ENCODE results near the gene FBXO48.
"Not testable (repeated sequence)": the region's sequence is repeated elsewhere in the genome, so short reads cannot be mapped to it uniquely, and the experiment has no call there.

FBXO48 gene, protein sequence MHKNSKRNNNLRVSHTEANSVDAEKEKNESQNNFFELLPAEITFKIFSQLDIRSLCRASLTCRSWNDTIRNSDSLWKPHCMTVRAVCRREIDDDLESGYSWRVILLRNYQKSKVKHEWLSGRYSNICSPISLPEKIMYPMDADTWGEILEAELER

DNA sequence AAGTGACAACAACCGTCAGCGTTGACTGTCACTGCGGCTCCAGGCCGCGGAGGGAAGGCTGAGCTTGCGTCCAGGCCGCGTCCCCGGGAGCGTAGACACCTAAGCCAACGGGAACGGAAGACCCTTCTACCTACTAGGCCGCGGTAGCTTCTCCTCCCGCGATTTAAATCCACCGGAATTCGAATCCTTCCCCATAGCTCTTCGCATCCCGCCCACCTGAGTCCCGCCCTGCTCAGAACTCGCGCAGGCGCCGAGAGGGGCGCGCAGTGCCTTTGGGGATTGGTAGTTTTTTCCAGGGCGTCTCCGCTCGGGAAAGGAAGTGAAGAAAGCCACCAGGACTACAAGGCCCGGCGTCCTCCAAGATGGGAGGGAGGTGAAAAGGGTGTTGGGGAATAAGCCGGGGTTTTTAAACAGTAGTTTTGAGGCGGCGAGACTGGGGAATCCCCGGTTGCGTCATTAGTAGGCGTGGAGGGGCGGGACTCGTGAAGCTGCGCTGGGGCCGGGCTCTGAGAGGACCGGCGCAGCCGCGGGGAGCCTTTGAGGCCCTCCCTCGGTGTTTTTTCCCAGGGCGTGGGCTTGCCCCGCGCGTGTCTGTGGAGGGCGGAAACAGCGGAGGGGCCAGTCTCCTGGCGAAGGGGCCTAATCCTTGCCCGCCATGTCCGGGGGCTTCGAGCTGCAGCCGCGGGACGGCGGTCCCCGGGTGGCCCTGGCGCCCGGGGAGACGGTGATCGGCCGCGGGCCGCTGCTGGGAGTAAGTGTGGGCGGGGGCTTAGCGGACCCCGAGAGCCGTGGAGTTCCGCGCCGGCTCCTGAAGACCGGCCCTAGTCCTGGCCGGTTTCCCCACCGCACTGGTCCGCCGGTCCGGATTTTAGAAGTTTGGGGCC, at the start of gene FBXO48, which contains the start of gene APLF:
Gene FBXO48 (minus strand): TSS at position 218 of the 884 bp plus-strand sequence. CDS start 2,149 bp downstream, outside the sequence.
Gene APLF (plus strand): TSS at position 509 of the 884 bp plus-strand sequence. CDS start 147 bp downstream, at position 656.
- peak; percentile 98 to 99 for DNase-seq (ENCODE audit: low read depth in 2 of 2)

DNA sequence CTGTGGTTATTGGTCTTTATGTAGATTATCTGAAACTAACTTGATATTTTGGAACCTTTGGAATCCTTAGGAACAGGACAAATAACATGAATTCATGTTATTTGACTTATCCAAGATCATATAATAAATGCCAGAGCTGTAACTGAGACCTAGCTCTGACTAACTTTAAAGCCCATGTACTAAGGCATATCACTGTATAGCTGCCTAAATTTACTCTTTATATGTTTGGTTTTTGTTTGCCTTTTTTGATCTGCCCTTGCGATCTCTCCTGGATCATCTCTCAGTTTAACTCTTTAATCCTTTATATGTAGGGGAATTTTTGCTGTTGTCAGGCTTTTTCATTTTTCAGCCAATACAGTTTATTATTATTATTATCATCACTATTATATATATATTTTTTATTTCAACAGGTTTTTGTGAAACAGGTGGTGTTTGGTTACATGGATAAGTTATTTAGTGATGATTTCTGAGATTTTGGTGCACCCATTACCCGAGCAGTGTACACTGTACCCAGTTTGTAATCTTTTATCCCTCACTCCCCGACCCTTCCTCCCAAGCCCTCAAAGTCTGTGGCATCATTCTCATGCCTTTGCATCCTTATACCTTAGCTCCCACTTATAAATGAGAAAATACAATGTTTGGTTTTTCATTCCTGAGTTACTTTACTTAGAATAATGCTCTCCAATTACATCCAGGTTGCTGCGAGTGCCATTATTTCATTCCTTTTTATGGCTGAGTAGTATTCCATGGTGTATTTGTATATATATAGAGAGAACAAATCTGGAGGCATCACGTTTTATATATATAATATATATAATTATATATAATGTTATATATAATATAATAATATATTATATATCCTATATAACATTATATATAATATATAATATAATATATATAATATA, 49.2 kb upstream of the FBXO48 start:
- DNase-seq (ENCODE audit: low read depth in 2 of 2) = no peak

DNA sequence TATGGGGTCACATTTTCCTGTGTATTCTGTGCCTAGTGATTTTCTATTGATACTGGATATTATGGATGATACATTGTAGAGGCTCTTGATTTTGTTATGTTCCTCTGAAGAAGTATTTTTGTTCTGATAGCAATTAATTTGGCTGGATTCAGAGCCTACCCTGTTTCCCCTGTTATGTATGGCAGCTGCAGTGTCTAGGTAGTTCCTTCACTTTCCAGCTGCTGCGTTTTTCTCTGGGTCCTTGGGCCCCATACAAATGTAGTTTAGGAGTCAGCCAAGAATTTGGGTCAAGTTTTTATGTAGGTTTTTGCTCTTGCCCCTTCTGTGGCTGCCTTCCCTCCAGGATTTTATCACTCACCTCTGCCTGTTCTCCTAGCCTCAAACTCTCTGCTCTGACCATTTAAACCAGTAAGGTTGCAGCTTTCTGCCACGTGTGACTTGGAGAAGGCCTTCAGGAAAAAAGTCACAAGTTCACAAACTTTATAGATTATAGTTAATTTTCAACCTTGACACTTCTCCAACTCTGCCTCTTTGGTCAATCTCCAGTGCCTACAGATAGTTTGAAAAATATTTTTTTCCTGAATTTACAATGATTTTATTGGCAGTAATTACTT, 47.3 kb upstream of the FBXO48 start:
- DNase-seq (ENCODE audit: low read depth in 2 of 2) = no peak

DNA sequence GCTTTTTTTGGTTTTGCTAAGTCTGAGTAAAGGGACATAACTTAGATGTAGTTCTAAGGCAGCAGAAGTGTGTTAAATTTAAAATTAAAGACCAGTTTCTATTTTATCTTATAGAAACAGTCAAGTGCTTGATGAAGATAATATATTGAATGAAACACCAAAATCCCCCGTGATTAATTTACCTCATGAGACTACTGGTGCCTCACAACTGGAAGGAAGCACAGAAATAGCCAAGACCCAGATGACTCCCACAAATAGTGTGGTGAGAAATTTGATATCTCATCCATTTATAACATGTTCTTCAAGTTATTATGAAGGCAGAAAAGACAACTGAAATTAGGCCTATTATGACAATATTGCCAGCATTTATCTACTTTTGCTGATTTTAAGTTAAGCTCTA, 45.9 kb upstream of the FBXO48 start:
- no peak for DNase-seq (ENCODE audit: low read depth in 2 of 2)

DNA sequence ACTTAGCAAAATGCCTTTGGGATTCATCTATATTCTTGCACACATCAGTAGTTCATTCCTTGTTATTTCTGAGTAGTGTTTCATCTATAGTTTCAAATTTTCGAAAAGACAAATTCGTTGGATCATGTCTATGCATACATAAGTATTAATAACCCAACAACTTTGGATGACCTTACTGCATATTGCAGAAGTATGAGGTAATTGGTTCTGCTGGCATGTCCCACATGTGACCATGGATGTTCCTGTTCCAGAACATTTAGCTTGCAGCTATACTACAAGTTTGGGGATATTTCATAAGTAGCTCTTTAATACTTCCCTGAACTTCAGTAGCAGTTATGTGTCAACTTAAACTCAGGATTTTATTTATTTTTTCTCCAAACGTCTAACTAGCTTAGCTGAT, 45.2 kb upstream of the FBXO48 start:
- no peak for DNase-seq (ENCODE audit: low read depth in 2 of 2)

DNA sequence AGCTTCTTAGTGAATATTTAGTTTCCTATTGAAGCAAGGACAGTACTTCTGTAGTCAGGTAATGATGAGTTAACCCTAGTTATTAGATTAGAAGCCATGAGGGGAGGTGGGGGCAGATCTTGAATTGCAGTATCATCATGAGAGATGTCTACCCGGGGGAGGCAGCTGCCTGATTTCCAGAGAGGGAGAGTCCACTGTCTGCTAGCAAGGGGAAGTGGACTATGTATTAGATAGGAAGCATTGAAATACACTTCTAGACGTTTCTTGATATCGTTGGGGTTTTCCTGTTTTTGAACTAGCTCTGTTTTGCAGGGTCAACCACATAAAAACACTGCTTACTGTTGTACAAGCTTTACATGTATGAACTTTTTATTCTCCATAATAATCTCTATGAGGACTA, 39.1 kb upstream of the FBXO48 start:
- DNase-seq (ENCODE audit: low read depth in 2 of 2) = no peak

DNA sequence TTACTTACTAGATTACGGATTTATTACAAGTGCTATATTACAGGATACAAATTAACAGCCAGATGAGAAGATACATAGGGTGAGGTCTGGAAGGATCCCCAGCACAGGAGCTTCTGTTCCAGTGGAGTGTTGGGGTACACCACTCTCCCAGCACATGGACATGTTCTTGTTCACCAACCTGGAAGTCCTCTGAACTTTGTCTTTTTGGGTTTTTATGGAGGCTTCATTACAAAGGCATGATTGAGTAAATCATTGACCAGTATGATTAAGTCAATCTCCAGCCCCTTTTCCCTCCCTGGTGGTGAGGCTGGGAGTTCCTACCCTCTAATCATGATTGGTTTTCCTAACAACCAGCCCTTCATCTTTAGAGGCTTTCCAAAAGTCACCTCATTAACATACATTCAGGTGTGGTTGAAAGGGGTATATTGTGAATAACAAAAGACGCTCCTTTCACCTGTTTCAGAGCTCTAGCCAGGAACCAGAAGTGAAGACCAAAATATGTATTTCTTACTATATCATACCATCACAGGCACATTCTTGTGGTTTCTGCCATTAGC, 38.6 kb upstream of the FBXO48 start:
- no peak for DNase-seq (ENCODE audit: low read depth in 2 of 2)

DNA sequence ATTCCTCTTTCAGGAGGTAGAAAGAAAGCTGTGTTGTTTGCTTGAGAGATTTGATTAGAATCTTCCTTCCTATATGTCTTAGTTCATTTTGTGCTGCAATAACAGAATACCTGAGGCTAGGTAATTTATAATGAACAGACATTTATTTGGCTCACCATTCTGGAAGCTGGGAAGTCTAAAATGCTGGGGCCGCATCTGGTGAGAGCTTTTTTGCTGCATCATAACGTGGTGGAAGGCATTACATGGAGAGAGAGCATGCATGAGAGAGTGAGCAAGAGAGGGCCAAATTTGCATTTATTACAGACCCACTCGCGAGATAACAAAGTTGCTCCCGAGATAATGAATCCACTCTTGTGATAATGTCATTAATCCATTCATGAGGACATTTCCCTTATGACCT, 34.7 kb upstream of the FBXO48 start:
- no peak for DNase-seq (ENCODE audit: low read depth in 2 of 2)

DNA sequence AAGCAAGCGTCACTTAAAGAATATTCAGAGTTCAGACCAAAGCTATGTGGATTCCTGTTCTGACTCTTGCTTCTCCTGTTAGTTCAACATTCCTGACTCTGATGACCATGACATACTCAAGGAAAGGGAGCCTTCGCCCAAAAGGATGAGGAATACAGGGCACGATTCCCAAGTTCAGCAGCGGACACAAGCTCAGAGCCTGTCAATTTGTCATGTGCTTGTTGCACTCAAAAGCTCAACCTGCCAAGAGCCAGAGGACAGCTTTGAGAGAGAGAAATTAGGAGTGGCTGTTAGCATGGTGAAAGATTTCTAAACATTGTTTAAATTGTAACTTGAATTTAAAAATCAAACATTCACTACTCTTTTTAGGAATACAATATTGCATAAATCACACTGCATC, 33.6 kb upstream of the FBXO48 start:
- no peak for DNase-seq (ENCODE audit: low read depth in 2 of 2)

DNA sequence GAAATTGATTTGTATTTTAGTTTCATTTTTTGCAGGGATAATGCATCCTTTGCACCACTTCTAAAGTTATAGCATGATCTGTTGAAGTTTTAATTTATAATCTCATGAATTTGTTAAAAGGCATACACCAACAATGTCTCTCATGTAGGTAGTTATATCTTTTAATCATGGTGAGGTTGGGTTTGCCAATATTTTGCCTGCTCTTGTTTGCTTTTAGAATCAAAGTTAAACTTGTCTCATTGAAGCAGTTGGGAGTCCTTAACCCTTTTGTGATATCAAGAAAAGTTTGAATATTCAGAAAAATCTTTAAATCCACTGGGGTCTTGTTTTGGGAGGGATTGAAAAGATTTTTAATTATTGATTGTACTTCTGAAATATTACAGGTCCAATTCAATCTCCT, 32.0 kb upstream of the FBXO48 start:
- DNase-seq (ENCODE audit: low read depth in 2 of 2) = no peak

DNA sequence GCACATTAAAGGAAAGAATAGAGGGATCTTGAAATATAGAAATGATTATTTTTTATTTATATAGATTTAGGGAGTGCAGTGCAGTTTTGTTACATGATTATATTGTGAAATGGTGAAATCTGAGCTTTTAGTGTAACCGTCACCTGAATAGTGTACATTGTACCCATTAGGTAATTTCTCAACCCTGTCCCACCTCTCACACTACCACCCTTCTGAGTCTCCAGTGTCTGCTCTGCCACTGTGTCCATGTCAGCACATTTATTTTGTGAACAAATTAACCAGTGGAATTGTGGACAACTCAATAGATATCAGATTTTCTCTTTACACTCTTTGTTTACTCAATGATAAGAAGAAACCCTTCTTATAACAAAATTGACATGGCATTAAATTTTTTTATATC, 24.5 kb upstream of the FBXO48 start:
- no peak for DNase-seq (ENCODE audit: low read depth in 2 of 2)

DNA sequence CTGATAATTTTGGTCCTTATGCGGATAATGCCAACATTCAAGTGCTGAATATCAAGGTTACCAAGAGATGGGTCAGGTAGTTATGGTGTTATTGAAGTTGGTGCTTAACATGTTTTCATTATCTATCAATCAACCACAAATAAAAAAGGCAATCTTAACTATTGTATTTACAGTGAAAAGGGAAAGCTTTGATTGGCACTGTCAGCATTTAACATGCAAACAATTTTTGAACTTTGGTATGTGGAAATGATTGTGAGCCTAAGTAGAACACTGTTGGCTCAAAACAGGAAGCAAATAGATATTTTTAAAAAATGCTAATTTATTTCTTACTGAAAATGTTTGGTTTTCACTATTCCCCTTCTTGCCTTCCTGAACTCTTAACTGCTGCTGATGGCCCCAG, 22.2 kb upstream of the FBXO48 start:
- DNase-seq (ENCODE audit: low read depth in 2 of 2) = no peak

DNA sequence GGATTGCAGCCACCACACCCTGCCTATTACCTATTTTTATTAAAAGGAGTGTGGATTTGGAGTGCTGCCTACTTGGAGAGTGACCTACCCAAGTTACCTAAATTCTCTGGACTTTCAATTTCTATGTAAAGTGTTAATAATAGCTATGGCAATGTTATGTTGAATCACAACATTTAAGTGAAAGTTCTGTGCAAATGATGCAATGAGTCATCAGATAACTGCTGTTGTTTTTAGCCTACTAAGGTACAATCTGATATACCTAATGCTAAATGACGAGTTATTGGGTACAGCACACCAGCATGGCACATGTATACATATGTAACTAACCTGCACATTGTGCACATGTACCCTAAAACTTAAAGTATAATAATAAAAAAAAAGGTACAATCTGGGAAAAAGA, 21.5 kb upstream of the FBXO48 start:
- DNase-seq (ENCODE audit: low read depth in 2 of 2) = not testable (repeated sequence)

DNA sequence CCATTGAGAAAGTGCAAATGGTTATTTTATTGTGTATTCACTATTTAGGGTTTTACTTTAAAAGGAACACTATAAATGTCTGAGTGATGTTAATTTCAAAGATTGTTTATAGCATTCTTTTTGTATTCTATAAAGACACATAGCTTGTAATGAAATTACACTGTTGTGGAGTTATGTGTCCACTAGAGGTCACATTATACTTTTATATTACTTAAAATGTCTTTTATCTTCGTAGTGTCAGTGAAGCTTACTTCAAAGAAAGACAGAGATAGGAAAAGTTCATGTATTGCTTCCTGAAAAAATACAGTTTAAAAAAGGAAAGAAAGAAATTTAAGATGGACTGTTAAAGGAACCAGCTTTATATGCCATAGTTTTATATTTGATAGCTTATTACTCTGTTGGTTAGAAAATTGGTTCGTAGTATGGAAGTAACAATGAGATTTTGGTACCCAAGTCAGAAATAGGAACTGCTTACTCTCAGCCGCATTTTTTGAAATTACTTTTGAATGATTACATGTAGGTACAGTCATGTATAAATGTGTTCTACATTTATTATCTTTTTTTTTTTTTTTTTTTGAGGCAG, 20.8 kb upstream of the FBXO48 start:
- no peak for DNase-seq (ENCODE audit: low read depth in 2 of 2)

DNA sequence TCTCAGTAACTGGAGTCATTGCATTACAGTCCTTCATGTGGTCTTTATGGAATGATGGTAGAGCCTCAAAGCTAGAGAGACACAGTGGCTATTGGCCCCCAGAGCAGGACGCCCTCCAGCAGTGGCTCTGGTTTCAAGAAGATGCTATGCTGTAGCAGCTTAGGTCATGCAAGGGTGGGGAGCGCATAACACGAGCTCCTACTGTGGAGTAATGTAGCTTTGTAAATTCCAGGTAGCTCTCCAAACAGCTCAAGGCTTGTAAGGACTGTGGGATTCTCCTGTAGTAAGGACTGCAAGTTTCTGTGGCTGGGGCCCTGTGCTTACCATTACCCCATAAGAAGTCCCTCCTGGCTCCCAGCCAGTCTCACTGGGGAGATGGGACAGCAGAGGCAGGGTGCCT, 15.9 kb upstream of the FBXO48 start:
- no peak for DNase-seq (ENCODE audit: low read depth in 2 of 2)

DNA sequence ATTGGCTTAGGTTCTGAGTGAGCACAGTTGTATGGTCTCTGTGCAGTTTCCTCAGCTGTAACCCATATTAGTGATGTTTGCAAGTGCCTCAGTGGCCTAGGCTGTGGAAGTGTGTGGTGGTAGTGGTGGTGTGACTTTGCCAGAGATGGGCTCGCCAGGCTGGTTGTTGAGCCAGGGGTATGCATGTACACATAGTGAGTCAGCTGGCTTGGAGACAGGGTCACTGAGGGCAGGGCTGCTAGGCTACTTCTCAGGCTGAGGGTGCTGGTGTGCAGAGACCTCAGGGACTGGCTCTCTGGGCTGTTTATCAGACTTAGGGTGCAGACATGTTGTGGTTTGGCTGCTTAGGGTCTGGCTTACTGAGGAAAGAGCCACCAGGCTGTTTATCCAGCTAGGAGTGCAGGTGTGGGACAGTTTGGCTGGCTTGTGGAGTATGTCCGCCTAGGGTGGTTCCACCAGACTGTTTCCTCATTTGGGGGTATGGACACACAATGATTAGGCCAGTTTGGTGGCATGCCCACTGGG, 15.3 kb upstream of the FBXO48 start:
- DNase-seq (ENCODE audit: low read depth in 2 of 2) = no peak

DNA sequence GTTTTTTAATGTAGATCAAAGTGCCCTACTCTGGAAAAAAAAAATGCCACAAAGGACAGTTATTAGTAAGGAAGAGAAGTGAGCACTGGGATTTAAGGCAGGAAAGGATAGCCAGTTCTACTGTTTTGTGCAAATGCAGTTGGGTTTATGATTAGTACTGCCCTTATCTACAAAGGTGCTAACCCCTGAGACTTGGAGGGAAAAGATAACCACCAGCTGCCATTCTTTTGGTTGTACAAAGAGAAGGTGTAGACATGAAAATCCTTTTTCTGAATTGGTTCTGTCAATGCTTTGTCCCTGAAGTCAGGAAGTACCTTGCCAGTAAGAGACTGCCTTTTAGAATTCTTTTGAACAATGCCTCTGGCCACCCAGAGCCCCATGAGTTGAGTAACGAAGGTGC, 11.6 kb upstream of the FBXO48 start:
- DNase-seq (ENCODE audit: low read depth in 2 of 2) = no peak

DNA sequence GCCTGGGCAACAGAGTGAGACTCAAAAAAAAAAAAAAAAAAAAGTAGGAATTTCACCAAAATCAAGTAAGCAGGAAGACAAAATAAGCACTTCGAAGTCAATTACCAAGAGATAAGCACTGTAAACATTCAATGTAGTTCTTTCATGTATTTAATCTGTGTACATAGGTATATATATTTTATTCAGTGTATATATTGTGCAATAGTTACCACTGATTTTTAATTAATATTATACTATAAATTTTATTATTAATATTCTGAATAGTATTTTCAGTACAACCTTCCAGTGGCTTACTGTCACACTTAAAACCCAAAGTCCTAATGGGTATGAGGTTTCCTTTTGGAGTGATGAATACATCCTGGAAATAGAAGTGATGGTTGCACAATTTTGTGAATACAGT, 9.4 kb upstream of the FBXO48 start:
- no peak for DNase-seq (ENCODE audit: low read depth in 2 of 2)

DNA sequence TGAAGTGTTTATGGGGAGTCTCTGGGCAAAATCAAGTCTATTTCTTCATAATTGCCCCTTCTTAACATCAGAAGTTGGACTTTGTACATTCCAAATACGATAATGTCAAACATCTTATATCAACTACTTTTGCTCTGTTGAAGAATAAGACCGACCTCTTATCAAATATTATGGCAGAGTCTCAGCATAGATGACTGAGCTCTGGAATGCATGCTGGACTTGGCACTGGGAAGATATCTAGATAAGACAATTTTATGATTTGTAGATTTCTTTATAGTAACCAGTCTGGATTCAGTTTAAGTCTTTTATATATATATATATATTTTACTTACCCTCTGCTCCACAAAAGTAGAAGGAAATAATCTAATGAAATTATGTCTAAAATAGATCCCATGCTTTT, 8.5 kb upstream of the FBXO48 start:
- DNase-seq (ENCODE audit: low read depth in 2 of 2) = no peak

DNA sequence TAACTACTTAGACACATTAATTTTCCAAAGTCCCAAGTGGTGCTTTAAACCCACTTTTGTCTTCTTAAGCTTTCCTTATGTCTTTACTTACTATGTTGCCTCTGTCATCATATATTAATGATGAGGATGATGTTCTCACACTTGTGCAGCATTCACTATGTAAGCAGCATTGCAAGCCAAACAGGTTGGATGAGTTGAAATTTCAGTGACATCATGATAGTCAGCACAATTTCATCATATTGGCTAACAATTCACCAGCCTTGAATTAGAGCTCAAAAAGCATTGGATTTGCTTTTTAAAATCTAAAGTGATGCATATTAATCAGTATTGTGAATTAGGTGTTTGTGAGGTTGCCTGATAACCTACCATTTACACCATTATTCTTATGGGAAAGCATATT, 8.0 kb upstream of the FBXO48 start:
- DNase-seq (ENCODE audit: low read depth in 2 of 2) = no peak
